Stimulated activated CD8-positive, alpha-beta memory T cell treated with anti-CD3 and anti-CD28 coated beads, Interleukin-15, amount 100 ng/mL, for 1 hour (primary cell): Measurements from ENCODE around the gene THUMPD1.
"Not testable (repeated sequence)": the region's sequence is repeated elsewhere in the genome, so short reads cannot be mapped to it uniquely, and the experiment has no call there.

ENCODE experiments used
- DNase-seq: peaks from one replicate; pipeline ENCODE4 v3.0.0-alpha.2; 2020; ENCODE audit warnings: low read depth

The THUMPD1 gene

DNA sequence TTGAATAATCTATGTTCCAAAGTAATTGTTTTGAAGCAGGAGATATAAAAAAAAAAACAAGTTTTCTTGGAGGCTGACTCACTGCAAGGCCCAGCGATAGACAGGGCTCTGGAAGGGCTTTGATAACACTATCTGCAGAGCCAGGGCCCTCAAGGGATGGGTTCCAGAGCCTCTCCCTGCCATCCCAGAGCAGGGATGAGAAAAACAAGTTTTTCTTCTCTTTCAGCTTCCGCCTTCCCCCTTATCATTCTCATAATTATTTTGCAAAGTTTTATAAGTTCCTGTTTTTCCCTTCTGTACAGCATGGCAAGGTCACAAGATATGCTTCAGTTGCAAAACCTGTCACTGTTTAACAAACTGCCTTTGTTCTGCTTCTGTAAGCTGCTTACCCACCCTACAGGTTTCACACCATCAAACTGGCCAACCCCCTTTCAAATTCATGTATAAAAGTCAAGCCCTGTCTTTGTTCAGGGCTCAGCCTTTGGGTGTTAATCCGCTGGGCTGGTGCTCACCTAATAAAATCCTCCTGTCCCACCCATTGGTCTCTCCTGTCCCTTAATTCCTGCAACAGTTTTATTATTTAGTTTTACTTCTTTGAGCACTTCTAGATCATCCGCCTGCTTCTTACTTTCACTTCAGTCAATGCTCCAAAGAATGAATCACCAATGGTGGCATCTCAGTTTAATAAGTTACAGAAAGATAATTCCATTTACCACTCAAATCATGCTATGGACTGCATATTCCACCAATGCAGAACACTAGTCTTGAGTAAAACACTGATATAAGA, 5.6 kb upstream of the THUMPD1 start:
- DNase-seq = no peak

DNA sequence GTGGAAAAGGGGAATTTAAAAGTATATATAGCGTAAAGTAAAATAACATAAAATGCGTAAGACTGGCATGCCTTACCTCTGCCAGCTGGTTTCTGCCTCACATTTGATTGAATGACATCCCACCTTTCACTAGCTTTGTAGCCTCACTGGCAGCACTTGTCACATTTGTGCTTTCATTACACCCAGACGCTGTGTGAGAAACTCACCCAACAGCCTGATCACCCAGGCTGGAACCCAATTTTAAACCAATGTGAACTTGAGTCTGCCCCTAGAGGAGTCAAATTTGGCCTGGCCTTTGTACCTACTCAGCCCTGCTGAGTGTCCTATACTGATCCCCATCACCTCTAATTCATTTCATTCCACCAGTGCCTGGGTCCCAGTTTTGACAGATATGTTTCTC, 4.8 kb upstream of the THUMPD1 start:
- no peak for DNase-seq

DNA sequence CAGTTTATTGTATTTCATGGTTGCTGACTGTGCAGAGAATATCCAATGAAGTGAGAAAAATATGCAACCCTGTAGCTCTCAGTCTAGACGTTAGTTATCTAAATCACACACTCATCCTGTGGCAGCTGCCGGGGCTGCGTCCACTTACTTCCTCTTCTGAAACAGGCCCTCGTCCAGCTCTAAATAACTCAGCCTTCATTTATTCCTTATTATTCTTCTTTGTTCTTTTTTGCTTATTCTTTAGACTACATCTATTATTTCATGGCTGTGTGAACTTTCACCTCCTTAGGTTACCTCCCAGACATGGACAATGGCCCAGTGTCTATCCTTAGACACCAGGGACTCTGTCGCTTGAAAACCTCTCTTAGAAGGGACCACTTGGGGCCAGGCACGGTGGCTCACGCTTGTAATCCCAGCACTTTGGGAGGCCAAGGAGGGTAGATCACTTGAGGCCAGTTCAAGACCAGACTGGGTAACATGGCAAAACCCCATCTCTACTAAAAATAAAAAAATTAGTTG, 3.4 kb upstream of the THUMPD1 start:
- DNase-seq = no peak

DNA sequence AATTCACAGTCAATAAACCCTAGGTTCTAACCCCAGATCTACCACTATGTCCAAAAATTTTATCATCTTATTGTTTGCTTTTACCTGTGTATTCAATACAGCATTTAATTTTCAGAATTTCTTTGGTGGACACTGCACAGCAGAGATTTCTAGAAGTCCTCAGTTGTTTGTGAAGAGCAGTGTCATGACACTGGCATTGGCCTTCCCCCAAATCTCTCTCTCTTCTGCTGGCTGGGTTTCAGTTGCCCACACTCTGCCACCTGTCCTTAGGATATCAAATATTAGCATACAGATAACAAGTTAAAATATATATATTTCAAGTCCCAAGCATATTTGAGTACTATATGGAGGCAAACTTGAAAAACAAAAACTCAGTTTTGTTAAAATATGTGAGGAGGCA, 2.0 kb upstream of the THUMPD1 start:
- no peak for DNase-seq

DNA sequence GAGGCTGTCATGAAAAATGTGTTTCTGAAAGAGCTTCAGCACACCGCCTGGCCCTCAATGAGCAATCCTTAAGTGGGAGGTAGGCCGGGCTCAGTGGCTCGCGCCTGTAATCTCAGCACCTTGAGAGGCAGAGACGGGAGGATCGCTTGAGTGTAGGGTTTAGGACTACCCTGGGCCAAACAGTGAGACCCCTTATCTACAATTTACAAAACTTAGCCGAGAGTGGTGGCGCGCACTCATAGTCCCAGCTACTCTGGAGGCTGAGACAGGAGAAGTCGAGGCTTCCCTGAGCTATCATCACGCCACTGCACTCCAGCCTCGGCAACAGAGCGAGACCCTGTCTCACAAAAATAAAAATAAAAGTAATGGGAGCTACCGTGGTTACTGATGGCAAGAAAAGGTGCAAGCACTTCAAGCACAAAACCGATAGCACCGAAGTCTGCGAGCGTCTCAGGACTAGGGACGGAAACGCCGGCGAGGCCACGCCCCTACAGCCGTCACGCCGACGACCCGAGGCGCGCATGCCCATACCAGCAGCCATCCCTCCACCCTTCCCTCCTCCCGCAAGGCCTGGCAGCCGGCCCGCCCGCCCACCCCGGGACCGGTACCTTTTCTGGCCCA, 607 bp downstream of the THUMPD1 start:
- peak; percentile 82 for DNase-seq

DNA sequence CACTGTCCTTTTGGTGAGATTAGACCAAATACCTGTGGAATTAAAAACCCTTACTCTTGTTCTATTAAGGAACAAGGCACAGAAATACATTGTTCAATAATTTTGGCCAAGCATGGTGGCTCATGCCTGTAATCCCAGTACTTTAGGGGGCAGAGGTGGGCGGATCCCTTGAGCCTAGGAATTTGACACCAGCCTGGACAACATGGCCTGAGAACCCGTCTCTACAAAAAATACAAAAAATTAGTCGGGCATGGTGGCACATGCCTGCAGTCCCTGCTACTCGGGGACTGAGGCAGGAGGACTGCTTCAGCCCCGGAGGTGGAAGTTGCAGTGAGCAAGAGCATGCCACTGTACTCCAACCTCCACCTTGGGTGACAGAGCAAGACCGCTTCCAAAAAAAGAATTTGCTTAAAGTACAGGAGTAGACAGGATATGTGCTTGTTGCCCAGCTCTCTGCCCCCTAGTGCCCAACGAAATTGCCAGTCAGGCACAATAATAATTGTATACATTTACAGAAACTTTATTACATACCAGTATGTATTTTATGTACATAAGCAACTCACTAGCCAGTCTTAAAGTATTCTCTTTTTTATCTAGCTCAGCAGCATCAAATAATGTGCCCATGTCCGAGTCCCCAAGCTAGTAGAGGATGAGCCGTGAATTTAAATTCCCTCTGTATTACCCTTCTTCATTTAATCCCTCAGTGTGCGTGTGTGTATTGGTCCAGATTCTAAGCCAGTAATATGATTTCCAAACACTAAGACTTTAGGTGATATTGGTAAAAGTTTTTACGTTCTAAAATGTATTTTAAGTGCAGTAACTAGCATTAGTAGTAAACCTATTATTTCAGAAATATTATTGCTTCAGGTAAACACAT, 1.4 kb downstream of the THUMPD1 start:
- DNase-seq = no peak

DNA sequence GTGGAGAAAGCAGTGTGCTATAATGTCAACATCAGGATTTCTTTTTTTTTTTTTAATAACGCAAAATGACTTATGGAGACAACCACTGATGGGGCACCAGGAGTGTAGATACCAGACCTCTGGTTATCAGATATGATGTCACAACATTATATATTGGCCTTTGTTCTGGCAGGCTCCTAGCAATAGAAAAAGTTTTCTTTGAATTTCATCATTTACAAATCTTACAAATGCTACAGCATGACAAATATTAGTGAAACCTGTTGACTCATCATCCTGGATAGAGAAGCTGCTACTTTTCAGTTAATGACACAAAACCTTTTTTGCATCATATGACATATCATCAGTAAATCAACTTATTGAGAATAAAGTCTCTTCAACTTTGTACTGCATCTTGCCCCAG, 6.1 kb downstream of the THUMPD1 start:
- DNase-seq = no peak

DNA sequence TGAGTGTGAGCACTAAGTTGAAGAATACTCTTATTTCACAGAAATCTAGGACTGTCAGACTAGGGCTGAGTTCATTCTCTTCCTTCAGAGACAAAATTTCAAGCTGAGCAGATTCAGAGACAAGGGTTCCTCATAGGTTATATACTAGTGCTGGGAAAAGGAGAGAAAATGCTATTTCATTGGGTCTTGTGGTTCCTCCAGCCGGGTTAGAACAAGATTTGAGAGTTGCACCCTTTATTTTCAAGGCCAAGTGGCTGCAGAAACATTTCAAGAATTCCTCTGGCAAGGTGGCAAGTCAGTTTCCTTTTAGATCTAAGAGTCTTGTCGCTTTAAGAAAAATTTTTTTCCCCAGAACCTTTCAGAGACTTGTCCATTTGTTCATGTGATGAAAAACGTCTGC, 6.8 kb downstream of the THUMPD1 start:
- no peak for DNase-seq

DNA sequence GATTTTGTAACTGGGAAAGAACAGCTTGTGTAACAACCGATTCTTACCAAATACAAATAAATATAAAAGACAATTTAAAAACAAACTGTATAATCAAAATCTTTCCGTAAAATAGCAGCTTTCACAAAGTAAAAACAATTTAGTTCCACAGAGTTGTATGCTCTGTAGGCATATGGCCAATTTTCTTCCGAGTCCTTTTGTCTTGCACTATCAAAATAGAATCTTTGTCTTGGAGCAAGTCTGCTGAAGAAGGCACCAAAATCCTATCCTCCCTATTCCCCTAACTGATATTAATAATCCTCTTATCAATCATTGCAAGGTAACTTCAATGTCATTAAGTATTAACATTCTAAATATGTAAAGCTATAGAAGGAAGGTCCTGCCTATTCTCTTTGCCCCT, 7.6 kb downstream of the THUMPD1 start:
- no peak for DNase-seq

DNA sequence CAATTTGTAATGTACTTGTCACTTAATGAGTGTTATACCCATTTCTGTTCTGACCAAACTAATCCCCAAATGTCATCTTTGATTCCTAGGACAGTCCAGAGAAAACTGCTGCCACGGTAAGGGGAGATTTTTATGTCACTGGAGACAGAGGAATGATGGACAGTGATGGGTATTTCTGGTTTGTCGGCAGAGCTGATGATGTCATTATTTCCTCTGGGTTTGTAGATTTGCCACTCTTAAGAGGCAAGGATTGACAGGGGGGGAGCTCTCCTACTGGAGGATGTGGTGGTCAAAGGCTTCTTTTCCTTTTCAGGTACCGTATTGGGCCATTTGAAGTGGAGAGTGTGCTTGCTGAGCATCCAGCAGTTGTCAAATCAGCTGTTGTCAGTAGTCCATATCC, 12.5 kb downstream of the THUMPD1 start:
- DNase-seq = no peak

DNA sequence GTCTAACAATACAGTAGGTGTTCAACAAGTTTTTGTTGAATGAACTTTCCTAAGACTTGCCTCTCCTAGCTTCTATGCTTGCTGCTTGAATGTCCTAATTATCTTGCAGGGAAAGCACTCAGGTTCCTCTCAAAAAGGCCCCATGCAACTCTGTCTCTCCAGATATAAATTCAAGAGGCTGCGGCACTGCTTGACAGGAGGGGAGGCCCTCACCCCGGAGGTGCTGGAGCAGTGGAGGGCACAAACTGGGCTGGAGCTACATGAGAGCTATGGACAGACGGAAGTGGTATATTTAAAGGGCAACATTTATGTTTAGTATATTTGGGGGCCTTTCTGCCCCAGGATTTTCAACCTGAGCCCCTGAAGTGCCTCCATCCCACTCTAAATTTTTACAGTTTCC, 14.4 kb downstream of the THUMPD1 start:
- no peak for DNase-seq

DNA sequence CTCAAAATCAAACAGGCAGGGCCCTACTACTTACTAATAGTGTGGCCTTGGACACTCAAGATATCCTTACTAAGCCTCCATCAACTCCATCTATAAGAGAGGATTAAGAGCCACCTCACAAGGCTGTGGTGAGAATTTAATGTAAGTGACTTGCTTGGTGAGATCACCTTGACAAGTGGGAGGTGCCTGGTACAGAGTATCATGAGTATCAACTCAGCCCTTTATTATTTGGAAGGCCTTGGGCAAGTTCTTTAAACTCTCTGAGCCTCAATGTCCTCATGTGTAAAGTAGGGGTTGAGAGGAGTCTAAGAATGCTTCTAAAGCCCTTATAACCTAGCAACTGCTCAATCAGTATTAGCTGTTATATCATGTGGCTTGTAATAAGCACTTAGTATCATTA, 15.0 kb downstream of the THUMPD1 start:
- DNase-seq = no peak

DNA sequence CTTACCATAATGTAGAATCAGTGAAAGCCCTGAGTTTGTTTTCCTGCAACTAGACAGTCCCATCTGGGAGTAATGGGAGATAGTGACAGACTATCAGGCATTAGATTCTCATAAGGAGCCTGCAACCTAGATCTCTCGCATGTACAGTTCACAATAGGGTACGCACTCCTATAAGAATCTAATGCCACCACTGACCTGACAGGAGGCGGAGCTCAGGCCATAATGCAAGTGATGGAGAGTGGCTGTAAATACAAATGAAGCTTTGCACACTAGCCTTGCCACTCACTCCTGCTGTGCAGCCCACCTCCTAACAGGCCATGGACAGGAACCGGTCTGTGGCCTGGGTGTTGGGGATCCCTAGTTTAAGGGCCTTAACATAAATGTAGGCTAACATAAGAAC, 21.4 kb downstream of the THUMPD1 start:
- no peak for DNase-seq

DNA sequence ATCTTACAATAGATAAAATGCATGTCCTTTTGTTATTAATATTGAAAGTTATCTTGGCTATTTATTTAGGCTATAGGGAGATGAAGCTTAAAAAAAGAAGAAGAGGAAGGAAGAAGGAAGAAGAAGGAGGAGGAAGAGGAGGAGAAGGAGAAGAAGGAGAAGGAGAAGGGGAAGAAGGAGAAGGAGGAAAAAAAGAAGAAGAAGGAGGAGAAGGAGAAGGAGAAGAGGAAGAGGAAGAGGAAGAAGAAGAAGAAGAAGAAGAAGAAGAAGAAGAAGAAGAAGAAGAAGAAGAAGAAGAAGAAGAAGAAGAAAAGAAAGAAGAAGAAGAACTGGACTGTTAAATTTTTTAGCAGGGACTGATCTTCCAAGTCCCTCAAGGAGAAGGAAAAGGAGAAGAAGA, 23.9 kb downstream of the THUMPD1 start:
- not testable (repeated sequence) for DNase-seq

DNA sequence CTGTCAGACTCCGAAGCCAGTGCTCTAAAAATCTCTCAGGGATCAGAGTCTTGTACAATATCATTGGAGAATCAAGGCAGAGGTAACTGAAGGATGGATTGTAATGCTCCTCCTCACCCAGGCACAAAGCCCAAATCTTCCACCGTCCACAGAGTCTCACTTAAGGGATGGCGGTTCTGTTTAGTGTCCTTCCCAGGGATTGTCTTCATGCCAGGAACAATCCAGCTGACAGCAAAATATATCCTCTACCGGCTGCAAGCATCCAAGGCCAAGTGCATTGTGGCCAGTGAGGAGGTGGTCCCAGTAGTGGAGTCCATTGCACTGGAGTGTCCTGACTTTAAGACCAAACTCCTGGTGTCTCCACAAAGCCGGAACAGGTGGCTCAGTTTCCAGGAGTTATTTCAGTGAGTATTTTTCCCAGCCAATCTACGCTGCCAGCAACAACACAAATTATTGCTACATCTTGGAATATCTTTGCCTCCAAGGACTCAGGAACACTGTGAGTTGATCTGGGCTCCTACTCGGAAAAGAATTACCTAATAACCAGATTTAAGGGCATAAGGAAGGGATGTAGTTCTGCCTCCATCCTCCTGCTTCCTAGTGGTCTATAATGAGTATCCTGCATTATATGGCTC, 30.2 kb downstream of the THUMPD1 start:
- DNase-seq = no peak

DNA sequence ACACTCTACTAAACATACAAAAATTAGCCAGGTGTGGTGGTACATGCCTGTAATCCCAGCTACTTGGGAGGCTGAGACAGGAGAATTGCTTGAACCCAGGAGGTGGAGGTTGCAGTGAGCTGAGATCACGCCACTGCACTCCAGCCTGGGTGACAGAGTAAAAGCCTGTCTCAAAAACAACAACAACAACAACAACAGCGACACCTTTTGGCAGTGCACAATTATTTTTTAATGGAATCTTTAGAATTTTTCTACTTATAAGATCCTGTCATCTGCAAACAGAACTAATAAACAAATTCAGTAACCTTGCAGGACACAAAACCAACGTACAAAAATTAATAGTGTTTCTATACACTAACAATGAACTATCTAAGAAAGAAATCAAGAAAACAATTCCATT, 33.5 kb downstream of the THUMPD1 start:
- DNase-seq = not testable (repeated sequence)

DNA sequence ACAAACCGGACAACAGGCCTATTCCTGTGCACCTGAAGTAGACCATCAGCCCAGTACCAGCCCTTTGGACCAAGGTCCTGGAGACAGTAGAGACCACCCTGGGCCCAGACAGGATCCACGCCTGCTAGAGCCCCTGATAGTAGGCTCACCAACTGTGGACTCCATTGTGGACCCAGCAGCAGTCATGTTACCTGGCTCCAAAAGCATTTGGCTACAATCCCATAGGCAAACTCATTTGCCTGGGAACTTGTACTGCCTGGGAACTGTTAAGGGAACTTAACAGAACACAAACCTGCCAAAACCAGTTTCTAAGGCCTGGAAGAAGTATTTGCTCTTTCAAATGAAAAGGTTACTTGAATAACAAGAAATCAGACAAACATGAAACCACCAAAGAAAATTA, 34.2 kb downstream of the THUMPD1 start:
- DNase-seq = no peak

DNA sequence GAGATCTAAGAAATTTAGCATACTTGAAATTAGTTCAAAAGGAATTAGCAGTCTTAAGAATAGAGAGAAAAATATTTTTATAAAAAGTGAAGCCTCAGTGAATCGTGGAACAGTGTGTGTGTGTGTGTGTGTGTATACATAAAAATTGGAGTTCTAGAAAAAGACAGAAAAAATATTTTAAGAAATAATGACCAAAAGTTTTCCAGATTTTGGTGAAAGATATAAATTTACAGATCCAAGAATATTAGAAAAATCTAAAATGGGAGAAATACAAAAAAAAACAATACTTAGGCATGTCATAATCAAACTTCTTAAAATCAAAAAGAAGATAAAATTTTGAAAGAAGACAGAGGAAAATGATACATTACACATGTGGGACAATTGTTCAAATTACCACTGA, 35.6 kb downstream of the THUMPD1 start:
- DNase-seq = not testable (repeated sequence)

DNA sequence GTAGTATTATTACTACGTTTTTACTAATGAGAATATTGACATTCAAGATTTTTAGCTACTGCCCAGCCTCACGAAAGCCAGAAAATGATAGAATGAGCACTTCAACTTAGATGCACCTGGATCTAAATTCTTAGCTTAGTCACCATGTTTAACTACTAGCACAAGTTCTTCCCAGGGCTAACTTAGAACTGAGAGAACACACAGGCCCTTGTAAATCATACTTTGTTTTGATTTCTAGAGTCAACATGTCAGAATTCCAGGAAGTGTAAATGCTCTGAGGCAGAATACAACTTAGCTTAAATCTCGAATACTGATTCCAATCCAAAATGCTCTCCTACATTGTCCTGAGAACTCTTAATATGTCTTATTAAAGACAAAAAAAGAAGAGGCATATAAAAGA, 37.3 kb downstream of the THUMPD1 start:
- no peak for DNase-seq

DNA sequence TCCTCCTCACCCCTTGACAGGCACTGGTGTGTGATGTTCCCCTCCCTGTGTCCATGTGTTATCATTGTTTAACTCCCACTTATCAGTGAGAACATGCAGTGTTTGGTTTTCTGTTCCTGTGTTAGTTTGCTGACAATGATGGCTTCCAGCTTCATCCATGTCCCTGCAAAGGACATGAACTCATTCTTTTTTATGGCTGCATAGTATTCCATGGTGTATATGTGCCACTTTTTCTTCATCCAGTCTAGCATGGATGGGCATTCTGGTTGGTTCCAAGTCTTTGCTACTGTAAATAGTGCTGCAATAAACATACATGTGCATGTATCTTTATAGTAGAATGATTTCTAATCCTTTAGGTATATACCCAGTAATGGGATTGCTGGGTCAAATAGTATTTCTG, 39.9 kb downstream of the THUMPD1 start:
- not testable (repeated sequence) for DNase-seq

DNA sequence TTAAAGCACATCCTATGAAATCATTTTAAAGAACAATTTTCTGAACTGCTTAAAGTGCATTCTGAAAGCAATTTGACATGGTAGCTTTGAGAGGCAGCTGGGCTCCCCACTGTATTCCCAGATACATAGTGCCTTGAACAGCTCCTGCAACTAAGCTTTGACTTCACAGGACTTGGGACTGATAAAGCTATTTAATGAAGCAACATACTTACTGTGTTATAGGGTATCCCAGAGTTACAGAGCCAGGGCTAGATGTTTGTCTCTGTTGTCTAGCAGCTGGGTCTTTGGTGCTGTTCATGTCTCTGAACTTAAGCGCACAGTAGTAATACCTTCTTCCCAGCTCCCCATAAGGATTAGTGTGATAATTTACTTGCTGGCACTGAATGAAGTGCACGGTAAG, 45.0 kb downstream of the THUMPD1 start:
- DNase-seq = no peak

DNA sequence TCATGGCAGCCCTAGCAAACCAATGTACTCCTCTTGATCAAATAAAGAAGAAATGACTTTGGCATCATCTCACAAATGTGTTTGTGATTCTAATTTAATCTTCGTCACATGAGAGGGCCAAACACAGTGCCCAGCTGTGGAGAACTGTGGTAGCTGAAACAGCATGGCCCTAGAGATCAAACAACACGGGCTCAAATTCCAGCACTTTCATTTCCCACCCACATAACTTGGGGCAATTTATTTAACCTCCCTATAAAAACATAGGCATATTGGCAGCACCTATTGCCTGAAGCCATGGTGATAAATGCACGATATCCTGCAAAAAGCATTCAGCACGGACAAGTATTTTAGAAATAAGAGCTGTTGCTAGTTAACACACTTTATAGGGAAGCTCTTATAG, 46.6 kb downstream of the THUMPD1 start:
- no peak for DNase-seq
